ENCODE data around the gene HRH3. TPM values are rescaled to one million over a fixed set of nuclear protein-coding genes. Genes with fewer than 3 reads are reported as not detected.

HRH3 gene
- total RNA-seq, 1 donor from 2014 or later, result not detected

DNA sequence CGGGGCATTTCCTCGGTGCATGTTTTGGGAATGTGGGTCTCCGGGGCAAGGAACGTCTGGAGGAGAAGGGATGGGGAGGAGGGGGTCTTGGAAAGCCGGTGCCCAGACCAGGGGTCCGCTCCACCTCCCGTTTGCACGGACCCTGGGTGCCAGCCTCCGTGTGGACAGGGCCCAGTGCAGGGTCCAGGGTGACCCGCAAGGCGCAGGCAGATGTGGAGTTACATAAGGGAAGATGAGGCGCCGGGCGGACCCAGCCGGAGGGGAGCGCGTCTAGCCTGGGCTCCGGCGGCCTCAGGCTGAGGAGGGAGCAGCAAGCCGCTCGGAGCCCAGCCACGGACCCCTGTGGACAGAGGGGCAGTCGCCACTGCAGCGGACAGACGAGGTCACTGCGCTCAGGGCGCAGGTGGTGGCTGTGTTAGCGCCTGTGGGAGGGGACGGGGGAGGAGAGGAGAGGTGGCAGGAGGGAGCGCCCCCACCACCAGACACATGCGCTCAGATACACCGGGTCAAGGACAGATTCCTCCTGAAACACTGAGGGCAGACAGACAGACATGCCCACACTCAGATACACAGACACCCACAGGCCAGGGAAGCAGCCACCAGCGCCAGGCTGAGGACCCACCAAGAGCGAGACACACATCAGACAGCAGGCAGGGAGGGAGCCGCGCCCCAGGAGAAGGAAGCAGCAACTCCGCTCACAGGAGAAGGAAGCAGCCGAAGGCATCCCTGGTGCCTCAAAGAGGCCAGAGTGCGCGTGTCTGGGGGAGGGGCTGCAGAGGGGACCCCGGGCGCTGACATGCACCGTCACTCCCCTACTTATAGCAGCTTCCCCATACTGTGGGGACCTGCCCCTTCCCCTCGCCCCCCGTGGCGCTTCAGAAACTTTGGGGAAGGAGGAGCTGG lies 839 bp upstream of the HRH3 start:
- ATAC-seq (no peak), DNase-seq (ENCODE audit: missing footprints) (no peak)
- intact Hi-C loops (cut with DNase I), result loop anchor here (2.0 kb wide), 1 partner anchor 40 kb away; no protein-coding TSS in a partner anchor

DNA sequence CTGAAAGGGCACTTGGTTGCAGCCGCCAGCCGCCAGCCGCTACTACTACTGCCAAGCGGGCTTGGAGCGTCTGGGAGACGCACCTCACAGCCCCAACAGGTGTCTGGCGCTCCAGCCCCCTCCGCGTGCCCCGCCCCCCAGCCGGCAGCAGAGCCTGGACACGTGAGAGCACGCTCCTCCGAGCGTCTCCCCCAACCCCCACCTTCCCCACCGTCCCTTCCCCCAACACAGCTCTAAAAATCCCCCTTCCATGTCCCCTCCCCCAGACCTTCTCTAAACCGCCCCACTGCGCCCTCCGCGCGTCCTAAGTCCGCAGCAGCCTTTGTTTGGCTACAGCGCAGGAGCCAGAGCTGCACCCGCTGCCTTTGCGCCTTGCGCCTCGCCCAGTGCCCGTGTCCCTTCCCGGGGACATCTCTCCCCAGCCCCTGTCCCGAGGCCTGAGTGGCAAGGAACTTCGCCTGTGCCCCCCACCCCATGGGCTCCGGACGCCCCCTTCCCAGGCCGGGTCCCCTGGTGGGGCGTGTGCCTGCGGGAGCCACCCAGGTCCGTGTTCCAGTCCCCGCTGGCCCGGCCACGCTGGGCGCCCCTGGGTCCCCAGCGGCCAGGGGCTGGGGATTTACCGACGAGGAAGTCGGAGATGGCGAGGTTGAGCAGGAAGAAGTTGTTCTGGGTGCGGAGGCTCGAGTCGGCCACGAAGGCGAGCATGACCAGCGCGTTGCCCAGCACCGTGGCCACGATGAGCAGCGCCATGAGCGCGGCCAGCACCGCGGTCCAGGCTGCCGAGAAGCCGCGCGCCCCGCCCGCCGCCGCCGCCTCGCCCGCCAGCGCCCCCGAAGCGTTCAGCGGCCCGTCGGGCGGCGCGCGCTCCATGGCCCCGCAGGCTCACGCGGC lies 732 bp downstream of the HRH3 start:
- ATAC-seq (no peak), DNase-seq (ENCODE audit: missing footprints) (no peak)

DNA sequence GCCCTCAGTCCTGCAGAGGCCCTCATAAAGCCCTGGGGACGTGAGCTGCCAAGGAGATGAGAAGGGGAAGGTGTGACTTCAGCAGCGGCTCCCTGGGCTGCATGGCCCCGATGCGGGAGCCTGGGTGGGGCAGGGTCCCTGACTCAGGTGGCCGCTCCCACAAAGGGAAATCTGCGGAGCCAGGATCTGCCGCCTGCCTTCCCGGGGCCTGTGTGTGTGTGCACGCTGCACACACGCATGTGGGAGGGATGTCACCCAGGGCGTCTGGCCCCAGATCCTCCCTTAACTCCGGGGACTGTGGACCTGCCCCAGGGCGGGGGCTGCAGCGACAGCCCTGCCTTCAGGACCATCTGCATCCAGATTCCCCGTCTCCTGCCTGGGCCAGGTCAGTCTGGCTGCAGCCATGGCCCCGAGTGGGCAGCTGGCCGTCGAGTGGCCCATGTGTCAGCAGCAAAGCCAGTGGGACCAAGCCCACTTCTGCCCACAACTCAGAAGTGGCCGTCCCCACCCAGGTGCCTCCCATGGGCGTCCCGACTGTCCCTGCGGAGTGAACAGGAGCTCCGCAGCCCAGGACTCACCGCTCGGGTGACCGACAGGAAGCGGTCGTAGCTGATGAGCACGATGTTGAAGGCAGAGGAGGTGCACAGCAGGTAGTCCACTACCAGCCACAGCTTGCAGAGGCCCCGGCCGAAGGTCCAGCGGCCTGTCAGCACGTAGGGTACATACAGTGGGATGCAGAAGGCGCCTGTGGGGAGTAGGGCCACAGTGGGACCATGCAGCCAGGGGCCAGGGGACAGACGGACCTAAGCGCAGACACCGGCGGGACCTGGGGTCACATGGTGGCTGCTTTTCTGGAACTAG lies 1.9 kb downstream of the HRH3 start:
- no peak for ATAC-seq
- no peak for DNase-seq (ENCODE audit: missing footprints)

More for the DNA sequence above, 732 bp downstream of the HRH3 start:
- intact Hi-C loops (cut with DNase I), result no loop called here

DNA sequence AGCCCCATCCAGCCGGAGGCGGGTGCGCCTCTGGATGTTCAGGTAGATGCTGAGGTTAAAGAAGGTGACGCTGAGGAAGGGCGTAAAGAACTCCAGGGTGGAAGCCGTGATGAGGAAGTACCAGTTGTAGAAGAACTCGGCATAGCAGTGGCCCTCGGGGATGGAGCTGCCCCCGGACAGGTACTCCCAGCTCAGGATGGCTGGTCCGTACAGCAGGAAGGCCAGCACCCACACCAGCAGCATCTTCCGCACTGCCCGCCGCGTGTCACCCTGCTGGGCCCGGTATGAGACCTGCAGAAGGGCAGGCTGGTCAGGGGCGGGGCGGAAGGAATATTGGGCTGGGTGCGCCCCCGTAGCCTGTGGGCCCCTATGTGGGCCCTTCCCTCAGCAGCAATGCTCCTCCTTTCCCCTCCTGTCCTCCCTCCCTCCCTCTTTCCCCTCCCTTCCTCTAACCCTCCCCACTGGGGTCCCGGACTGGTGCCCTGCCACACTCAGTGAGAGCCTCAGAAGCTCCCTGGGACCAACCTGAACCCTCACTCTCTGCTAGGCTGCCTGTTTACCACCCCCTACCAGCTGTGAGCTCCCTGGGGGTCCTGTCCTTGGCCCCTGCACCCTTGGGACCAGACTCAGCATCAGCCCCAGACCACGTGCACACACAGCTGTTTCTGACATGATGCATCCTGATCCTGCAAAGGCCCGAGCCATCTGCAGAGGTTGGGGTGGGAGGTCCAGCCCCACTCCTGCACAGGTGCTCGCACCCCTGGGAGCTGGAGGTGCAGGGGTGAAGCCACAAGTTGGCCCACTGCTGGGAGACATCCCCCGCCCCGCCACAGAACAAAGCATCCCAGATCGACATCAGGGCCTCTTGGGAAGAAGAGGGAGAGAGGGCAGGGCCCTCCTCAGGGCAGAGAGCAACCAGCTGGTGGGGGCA lies 3.2 kb downstream of the HRH3 start:
- DNase-seq (ENCODE audit: missing footprints) (no peak), ATAC-seq (no peak)
- intact Hi-C loops (cut with DNase I), result no loop called here

More for the DNA sequence above, 1.9 kb downstream of the HRH3 start:
- intact Hi-C loops (cut with DNase I), result no loop called here

DNA sequence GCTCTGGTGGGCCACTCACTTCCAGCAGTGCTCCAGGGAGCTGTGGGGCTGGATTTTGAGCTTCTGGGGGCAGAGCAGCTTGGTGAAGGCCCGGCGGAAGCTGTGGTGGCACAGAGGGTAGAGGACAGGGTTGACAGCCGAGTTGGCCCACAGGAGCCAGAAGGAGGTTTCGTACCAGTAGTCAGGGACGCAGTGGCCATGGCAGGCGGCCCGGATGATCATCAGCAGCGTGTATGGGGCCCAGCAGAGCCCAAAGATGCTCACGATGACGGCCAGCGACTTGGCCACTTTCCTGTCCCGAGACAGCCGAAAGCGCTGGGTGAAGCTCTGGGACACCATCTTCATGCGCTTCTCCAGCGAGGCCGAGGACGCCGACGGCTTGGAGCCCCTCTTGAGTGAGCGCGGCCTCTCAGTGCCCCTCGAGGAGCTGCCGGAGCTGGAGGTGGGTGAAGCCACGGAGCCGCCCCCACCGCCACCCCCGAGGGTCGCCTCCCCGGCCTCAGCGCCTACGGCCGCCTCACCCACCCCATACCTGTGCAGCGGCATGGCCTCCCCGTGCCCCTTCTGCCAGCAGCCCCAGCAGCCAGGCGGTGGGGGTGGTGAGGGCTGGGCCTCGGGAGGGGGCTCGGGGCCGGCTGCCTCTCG lies 4.0 kb downstream of the HRH3 start:
- DNase-seq (ENCODE audit: missing footprints), result no peak
- ATAC-seq, result no peak
- intact Hi-C loops (cut with DNase I), result no loop called here

DNA sequence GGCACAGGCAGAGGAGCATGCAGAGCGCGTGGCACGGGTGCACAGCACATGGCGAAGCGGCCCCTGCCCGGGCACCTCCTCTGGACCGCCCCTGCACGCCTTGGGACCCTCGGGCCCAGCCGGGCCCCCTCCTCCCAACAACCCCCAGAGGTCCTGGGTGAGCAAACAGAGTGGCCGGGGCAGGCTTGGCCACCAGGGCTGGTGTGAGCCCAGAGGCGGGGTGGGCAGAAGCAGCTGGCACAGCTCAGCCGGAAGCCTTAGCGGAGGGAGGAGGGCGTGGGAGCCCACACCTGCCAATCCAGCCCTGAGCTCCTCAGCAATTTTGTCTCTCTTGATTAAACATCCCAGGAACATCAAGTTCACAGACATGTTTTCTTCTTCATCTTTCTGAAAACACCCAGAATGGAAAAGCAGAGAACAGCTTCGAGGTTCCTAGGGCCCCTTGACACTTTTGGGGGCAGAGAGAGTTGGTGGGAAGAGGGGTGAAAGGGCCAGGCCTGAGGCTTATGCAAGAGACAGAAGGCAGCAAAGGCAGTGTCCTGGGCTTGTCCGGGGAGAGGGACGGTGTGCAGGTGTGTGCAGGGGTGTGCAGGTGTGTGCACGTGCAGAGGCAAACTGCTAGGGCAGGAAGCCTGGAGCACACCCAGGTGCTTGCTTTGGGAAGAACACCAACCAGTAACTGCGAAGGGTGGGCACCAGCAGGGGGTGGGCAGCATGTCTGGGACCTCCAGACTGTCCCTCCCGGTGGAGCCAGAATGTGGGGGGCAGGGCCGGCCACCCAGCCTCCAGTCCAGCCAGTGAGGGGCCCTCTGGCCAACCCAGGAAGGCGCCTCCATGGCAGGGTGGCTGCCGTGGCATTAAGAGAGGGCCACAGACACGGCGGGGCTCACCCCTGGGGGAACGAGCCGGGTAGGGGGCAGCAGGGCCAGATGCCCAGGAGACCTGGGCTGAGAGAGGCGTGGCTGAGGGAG lies 4.8 kb downstream of the HRH3 start:
- DNase-seq (ENCODE audit: missing footprints), result no peak

DNA sequence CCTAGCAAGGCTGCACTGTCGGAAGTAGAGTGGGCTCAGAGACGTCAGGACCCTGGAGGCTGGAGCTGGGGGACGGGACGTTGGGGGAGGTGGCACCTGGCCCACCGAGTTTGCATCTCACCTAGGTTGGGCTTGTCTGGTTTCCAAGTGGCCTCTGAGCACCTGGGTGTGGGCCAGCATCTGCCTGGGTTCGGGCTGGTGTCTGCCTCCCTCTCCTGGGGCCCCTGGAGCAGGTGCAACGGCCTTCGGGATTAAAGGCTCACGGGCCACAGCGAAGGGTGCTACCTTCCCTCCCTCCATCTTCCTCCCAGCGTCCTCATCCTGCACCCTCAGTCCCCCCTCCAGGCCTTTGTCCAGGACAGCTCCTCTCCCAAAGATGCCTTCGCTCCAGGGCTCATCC lies 6.0 kb downstream of the HRH3 start:
- no peak for ATAC-seq
- intact Hi-C loops (cut with DNase I), result no loop called here
- DNase-seq (ENCODE audit: missing footprints), result no peak

More for the DNA sequence above, 4.8 kb downstream of the HRH3 start:
- intact Hi-C loops (cut with DNase I), result no loop called here
- ATAC-seq, result no peak

DNA sequence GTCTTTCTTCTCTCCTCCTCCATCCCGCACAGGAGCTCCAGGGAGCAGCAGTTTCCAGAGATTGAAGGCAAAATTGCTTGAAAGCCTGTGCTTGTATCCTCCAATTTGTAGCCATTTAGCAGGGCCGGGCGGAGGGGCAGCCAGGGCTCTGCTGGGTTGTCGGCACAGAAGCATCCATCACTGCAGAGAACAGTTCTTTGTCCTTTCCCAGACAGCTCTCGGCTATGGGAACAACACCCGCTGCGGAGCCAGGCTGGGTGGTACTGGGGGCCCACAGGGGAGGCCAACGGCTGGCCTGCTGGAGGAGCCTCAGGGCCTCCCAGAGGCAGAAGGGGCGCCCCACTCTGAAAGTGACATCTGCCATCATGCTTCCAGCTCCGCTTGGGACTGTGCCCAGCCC lies 7.8 kb downstream of the HRH3 start:
- ATAC-seq (no peak), DNase-seq (ENCODE audit: missing footprints) (peak; percentile 28)
- intact Hi-C loops (cut with DNase I), result no loop called here

DNA sequence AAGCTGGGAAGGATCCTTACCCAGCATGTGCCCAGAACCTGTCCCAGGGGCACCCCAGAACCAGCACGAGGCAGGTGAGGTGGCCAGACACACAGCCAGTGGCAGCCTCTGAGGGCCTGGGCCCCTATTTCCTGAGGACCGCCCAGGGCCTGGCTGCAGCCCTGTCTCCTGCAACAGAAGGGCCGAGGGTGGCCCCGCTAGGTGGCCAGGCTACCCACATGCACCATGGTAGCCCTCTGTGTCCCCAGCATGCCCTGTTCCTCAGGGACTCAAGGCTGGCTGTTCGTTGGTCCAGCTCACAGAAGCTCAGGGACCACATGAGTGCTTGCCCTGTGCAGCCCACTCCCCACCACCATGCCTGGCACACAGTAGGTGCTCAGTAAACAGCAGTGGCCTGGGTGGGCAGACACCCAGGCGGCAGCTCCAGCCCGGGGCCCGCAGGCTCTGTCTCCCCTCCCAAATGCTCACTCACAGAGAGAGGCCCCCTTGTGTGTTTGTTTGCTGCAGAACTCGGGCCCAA lies 8.2 kb downstream of the HRH3 start:
- DNase-seq (ENCODE audit: missing footprints) (peak; percentile 20), ATAC-seq (no peak)

DNA sequence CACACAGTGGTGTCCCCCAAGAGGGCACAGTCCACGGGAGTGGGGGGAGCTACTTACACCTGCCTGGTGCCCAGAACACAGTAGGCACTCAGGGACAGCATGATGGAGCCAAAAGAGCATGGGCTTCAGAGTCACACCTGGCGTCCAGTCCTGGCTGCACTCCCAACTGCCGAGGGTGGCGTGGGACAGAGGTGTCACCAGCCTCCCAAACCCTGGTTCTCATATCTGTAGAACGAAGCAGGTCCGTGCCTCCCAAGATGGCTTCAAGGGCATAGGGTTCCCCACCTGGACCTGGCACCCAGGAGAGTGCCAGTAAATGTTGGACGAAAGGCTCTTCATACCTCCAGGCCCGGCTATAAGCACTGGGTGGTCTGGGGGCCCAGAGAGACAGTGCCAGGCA lies 8.9 kb downstream of the HRH3 start:
- DNase-seq (ENCODE audit: missing footprints) (peak; percentile 5), ATAC-seq (no peak)
- intact Hi-C loops (cut with DNase I), result no loop called here

More for the DNA sequence above, 8.2 kb downstream of the HRH3 start:
- intact Hi-C loops (cut with DNase I), result no loop called here

DNA sequence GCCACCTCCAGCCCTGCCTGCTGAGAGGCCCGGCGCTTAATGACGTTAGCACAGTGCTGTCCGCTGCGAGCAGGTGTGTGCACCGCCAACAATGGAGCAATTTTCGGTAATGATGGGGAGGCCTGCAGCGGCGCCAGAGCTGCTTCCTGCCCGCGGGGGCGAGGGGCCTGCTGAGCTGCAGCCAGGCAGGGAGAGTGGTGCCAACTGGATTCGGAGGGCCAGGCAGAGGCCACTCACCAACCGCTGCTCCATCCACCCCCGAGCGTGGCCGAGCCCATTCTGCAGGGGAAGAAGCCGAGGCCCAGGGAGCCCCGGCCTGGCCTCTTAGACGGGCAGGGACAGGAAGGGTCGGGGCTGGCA lies 9.6 kb downstream of the HRH3 start:
- DNase-seq (ENCODE audit: missing footprints), result no peak
- intact Hi-C loops (cut with DNase I), result no loop called here
- no peak for ATAC-seq

DNA sequence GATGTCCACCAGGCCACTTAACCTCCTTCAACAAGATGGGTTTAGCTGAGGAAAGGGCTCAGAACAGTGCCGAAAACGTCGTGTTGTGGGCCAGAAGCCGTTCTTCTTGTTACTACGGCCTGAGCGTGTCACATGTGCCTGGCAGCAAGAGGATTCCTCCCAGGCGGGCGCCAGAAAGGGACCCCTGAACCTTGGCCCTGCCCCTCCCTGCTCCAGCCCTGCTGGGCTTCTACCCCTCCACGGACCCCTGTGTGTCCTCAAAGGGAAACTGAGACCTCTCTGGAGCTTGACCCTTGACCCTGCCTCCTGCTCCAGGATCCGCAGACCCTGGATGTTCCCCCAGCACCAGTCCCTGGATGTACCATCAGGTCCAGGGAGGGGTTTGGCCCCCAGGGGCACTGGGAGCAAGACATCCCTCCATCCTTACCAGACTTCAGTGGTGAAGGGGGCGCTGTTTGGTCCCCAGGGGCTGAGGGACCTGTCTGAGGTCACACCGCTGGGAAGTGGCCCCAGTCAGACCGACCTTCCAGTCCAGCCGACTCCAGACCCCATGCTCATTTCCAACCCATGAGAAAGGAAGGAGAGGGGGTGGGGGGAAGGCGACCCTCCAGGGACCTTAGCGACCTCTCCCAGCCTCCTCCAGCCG lies 10.1 kb downstream of the HRH3 start:
- intact Hi-C loops (cut with DNase I), result no loop called here
- ATAC-seq (no peak), DNase-seq (ENCODE audit: missing footprints) (peak; percentile 25)

DNA sequence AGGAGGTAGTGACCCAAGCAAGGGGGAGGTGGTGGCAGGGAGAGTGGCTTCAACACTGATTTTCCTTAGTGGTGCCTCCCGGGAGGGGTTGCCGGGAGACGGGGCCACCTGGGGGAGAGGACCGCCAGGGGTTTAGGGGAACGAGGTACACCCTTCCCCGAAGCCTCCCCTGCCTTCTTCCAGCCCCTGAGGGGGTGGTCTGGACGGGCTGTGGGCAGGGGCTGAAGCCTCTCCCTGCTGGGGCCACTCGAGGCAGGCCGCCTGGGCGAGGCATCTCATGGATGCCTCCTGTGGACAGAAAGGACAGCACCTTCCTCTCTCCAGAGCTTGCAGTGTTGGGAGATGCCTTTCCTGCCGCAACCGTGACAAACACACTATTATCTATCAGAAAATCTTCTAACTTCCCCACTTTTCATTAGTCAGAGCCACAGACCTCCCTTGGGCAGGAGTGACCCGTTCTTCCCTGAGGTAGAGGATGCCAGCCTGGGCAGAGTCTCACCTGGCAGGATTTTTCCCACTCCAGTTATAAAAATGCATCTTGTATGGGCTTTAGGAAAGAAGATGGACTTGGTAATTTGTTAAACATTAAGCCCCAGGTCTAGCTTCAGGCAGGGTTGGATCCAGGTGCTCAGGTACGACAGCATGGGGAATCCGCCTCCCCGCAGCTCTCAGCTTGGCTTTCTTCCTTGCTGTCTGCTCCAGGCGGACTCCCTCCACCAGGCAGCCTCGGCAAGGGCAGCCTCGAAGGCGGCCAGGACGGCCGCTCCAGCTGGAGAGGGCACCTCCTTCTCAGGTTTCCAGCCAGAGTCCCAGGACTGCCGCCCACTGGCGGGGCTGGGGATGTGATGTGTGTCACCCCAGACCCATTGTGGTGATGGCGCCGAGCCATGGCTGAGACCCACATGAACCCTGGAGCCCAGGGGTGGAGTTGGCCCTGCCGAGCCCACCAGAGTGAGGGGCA lies 11.0 kb downstream of the HRH3 start:
- DNase-seq (ENCODE audit: missing footprints) (peak; percentile 52), ATAC-seq (no peak)
- intact Hi-C loops (cut with DNase I), result no loop called here

DNA sequence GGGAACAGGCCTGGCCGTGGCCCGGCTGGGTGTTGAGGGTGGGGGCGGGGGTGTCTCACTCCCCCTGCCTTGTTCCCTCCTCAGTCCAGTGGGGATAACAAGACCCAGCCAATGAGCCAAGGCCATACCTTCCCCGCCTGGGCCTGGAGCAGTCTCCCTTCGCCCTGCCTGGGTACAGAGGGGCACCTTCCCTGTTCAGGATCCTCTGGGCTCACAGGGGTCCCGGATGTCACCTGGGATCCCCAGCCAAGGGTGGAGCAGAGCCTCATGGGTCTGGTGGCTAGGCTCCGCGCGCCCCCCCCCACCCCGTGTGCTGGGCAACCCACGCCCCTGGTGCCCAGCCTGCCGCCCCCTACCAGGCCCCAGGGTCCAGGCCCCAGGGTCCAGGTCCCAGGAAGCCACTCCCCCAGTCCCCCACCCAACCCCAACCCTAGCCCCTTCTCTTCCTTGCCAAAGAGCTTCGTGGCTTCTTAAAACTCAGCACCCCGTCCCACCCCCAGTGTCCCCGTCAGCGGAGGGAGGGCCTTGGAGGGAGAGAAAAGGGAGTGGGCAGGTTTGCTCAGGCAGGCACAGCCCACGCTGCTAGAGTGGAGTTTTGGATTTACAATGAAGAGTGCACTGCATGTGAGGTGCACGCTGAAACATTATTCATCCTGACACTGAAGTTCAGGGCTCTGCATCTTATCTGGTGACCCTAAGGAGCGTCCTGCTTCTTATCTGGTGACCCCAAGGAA lies 11.8 kb downstream of the HRH3 start:
- ATAC-seq (no peak), DNase-seq (ENCODE audit: missing footprints) (peak; percentile 17)
- intact Hi-C loops (cut with DNase I), result no loop called here

Data from Right ventricle myocardium inferior (tissue), 1 donor.